Transverse colon (tissue), 4 donors: Measurements from ENCODE around the gene PROZ. TPM values are rescaled to one million over a fixed set of nuclear protein-coding genes. Genes with fewer than 3 reads are reported as not detected.

Experiments used
- DNase-seq: peaks from one replicate; pipeline ENCODE4 v3.0.0-alpha.2; 2019
- H3K27ac ChIP-seq, 4 donors: fragments of 200-600 bp; sonication (generic); 2 replicates each; pipeline ENCODE4 v1.5.1; 2016 to 2018; ENCODE audit warnings: inconsistent platforms in 4 of 4
- H3K27me3 ChIP-seq: fragments of 200-600 bp; sonication (generic); 2 replicates; pipeline ENCODE4 v1.5.1; 2017; ENCODE audit warnings: inconsistent platforms
- H3K36me3 ChIP-seq, 4 donors: fragments of 200-600 bp; sonication (generic); 2 replicates each; pipeline ENCODE4 v1.5.1; 2017 to 2019; ENCODE audit warnings: inconsistent platforms in 4 of 4
- H3K4me1 ChIP-seq, 4 donors: fragments of 200-600 bp; sonication (generic); 2 replicates each; pipeline ENCODE4 v1.5.1; 2017 to 2020; ENCODE audit warnings: inconsistent platforms in 4 of 4
- H3K4me3 ChIP-seq, 4 donors: fragments of 200-600 bp; sonication (generic); 1 replicate in 1 of 4; 2 replicates in 3 of 4; pipeline versions ENCODE4 v1.5.1 to v1.6.1; 2017 to 2019; ENCODE audit warnings: inconsistent platforms in 4 of 4
- H3K9me3 ChIP-seq, 2 donors: fragments of 200-600 bp; sonication (generic); 2 replicates each; pipeline ENCODE4 v1.5.1; 2017 to 2019; ENCODE audit warnings: inconsistent platforms in 2 of 2
- CTCF ChIP-seq, 5 experiments: fragments of 200-600 bp in 3 of 5; fragments of 450-650 bp in 2 of 5; sonication (generic) in 3 of 5; IDR thresholded peaks; 1 replicate in 2 of 5; 2 replicates in 3 of 5; pipeline ENCODE4 v1.5.1; 2016 to 2017; ENCODE audit warnings: antibody characterized with exemption in 5 of 5, inconsistent platforms in 3 of 5, mild to moderate bottlenecking in 2 of 5, moderate library complexity in 1 of 5
- EP300 ChIP-seq: sonication (generic); formaldehyde crosslinking; IDR thresholded peaks from one replicate; pipeline ENCODE4 v1.6.1; 2017; ENCODE audit warnings: antibody characterized with exemption, low read depth
- POLR2A ChIP-seq: fragments of 450-650 bp; IDR thresholded peaks from one replicate; pipeline ENCODE4 v1.6.1; 2016; ENCODE audit warnings: antibody characterized with exemption, mild to moderate bottlenecking, moderate library complexity
- POLR2AphosphoS5 ChIP-seq, 3 donors: sonication (generic); formaldehyde crosslinking; IDR thresholded peaks; one replicate each; pipeline ENCODE4 v1.6.1; 2016; ENCODE audit warnings: antibody characterized with exemption in 3 of 3
- WGBS, 2 donors: methylation state at CpG; one replicate each; pipeline ENCODE4 v1.1.5; 2018; ENCODE audit warnings: low coverage in 1 of 2; 5-methylcytosine and 5-hydroxymethylcytosine counted together
- in situ Hi-C, 4 donors: fragments of 200-750 bp; cut with MboI; loops; one replicate each; pipeline versions ENCODE4 v1.15.0 to v1.15.1; 2017; ENCODE audit warnings: low sequenced_read_pairs in 3 of 4, low pct_ligation_motif_present in 1 of 4, low pct_unique_long_range_greater_than_20kb in 1 of 4
- intact Hi-C: fragments of 100-400 bp; cut with DNase I; formaldehyde crosslinking; loops from one replicate; pipeline ENCODE4 v1.15.1; 2023; ENCODE audit warnings: low total_unique reads
- total RNA-seq, 4 donors: library from RNA; depleted of rRNA; stranded (reverse); fragments of >200 nt; gene quantifications; one replicate each; pipeline ENCODE4 v1.1.0, GENCODE V29; 2016

PROZ gene
- total RNA-seq, 4 donors from 2014 or later, result not detected

DNA sequence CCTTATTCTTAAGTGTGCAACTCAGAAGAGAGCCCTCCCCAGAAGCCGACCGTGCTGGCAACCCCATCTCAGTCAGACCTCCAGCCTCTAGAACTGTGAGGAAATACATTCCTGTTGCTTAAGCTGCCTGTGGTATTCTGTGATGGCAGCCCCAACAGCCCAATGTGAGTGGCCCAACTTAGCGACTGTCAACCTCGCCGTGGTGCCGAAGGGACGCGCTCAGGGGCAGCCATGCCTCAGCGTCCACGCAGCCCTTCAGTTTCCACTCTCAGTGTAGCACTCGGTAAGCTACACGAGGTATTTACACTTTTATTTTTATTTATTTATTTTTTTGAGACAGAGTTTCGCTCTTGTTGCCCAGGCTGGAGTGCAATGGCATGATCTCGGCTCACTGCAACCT, 18.4 kb downstream of the PROZ start:
- peaks cover 0 to 36% (median 12%) of the 10 kb centered on the region in 4 donors for H3K36me3 ChIP-seq
- TF ChIP-seq EP300 (no peak), POLR2A (no peak), POLR2AphosphoS5 (IDR thresholded peaks at IDR 0.05) (no peak), CTCF (IDR thresholded peaks at IDR 0.05) (no peak)

GRCh38 chr13:113178070-113178895, 19.8 kb downstream of the PROZ start:
- peaks cover 0 to 10% (median 5%) of the 10 kb centered on the region in 4 donors for H3K4me1 ChIP-seq
- intact Hi-C loops, result no loop called here
- no peaks in the 10 kb centered on the region for H3K9me3 ChIP-seq
- in situ Hi-C loops, result no loop called here
- no peaks in the 10 kb centered on the region for H3K27me3 ChIP-seq
- DNase-seq, result no peak
- peaks cover 0 to 42% (median 12%) of the 10 kb centered on the region in 4 donors for H3K36me3 ChIP-seq
- no peak overlapping the region for H3K27ac ChIP-seq
- H3K4me3 ChIP-seq, result no peak overlapping the region
- WGBS, 2 donors, result 87 to 91% methylated on average over 6 to 25 of the region's 25 CpGs
- TF ChIP-seq EP300 (no peak), POLR2A (no peak), CTCF (IDR thresholded peaks at IDR 0.05) (no peak), POLR2AphosphoS5 (IDR thresholded peaks at IDR 0.05) (no peak)

More for the DNA sequence above, 18.4 kb downstream of the PROZ start:
- H3K4me3 ChIP-seq, result no peak overlapping the region
- no peak overlapping the region for H3K27ac ChIP-seq
- peaks cover 0 to 10% (median 5%) of the 10 kb centered on the region in 4 donors for H3K4me1 ChIP-seq
- no peak for DNase-seq
- 96 to 100% methylated on average over 1 to 14 of the region's 14 CpGs for WGBS, 2 donors
- in situ Hi-C loops, result no loop called here
- H3K27me3 ChIP-seq, result no peaks in the 10 kb centered on the region
- intact Hi-C loops, result no loop called here
- H3K9me3 ChIP-seq, result no peaks in the 10 kb centered on the region

DNA sequence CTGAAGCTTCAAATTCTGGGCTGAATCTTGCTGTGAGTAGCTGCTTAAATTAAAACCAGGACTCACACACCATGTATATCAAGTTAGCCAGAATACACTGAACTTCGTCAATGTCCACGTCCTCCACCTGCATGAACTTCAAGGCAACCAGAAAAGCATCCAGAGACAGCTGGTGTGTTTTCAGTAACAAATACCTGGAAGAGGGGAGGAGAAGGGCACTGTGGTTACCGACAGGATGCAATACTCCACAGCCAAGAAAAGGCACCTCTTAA, 20.4 kb downstream of the PROZ start:
- H3K27me3 ChIP-seq, result no peaks in the 10 kb centered on the region
- in situ Hi-C loops, result no loop called here
- peaks cover 0 to 10% (median 5%) of the 10 kb centered on the region in 4 donors for H3K4me1 ChIP-seq
- H3K9me3 ChIP-seq, result no peaks in the 10 kb centered on the region
- DNase-seq, result no peak
- intact Hi-C loops, result no loop called here
- no peak overlapping the region for H3K27ac ChIP-seq
- peaks cover 0 to 48% (median 15%) of the 10 kb centered on the region in 4 donors for H3K36me3 ChIP-seq
- 84 to 94% methylated on average over 2 to 3 of the region's 3 CpGs for WGBS, 2 donors
- H3K4me3 ChIP-seq, result no peak overlapping the region
- TF ChIP-seq POLR2AphosphoS5 (IDR thresholded peaks at IDR 0.05), result no peak
- TF ChIP-seq POLR2A, result no peak
- no peak for TF ChIP-seq EP300

DNA sequence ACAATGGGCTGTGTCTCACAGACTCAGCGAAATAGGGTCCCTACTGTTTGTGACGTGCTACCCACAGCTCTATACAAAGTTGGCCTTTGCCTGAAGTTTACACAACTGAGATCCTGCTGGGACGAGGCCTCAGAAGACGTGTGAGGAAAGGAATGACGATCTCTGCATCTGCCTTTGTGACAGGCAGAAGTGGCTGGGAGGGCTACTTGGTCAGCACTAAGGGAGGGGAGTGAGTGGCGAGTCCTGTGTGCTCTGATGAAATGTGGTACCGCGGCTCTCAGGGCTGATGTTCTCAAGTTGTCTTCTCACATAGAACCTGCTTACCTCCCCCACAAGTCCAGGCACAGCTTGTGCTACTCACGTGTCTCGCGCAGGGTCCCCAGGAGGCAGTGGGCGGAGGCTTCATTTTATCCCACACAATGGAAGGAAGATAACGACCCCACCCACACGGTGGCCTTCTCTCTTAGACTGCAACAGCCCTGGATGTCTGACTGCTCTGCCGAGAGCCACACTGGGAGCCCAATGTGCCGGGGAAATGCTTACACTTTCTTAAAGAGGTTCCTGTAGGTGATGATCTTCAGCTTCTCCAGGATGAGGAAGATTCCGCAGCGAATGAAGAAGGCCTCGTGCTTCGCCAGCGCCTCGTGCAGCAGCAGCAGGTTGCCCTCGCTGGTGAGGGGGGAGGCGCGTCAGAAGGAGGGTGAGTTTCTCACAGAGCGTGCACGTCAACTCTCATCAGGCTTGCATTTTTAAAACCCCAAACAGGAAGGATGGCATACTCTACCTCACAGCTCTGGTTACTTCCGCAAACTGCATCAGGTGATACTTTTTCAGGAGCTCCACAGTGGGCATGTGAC, 21.2 kb downstream of the PROZ start:
- Histone ChIP-seq H3K27me3 (no peaks in the 10 kb centered on the region), H3K36me3 (peaks cover 0 to 54% (median 19%) of the 10 kb centered on the region in 4 donors), H3K9me3 (no peaks in the 10 kb centered on the region), H3K4me1 (peaks cover 0 to 10% (median 5%) of the 10 kb centered on the region in 4 donors), H3K4me3 (no peak overlapping the region), H3K27ac (no peak overlapping the region)
- TF ChIP-seq CTCF (IDR thresholded peaks at IDR 0.05), result no peak
- TF ChIP-seq POLR2AphosphoS5 (IDR thresholded peaks at IDR 0.05), result no peak
- TF ChIP-seq EP300, result no peak
- TF ChIP-seq POLR2A, result no peak
- 87 to 100% methylated on average over 3 to 28 of the region's 28 CpGs for WGBS, 2 donors
- in situ Hi-C loops (no loop called here), intact Hi-C loops (no loop called here)
- no peak for DNase-seq
